NCI-H2171 (cell line): ENCODE results near the gene GMPR.
A peak's percentile ranks its signal among the peaks of the same experiment; 100 is the strongest.
"Not testable (repeated sequence)": the region's sequence is repeated elsewhere in the genome, so short reads cannot be mapped to it uniquely, and the experiment has no call there.

Experiments used
- DNase-seq: peaks from one replicate; lab custom pipeline; 2025; lab: John Stamatoyannopoulos, UW

The GMPR gene

DNA sequence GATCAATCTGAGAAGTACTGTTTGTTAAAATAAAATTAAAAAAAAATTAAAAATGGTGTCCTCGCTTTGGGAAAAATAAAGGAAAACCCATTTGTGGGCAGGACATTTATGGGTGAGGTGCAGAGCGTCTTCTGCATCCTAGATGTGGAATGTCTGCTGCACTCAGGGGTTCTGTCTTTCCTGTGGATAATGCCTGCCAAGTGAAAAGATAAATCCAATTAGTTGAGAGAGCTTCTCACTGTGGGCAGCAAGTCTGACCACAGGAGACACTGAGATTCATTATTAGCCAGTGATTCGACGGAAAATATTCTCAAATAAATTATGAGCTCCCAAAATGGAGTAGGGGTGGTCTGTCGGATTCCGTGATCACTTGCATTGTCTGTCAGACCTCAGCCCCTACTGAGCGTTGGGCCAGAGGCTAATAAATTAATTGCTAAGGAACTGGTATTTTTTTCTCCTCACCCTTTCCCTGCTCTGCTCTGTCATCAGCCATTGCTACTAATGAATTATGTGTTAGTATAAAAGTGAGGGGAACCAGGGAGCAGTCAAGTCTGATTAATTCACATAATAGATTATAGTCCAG lies 10.0 kb downstream of the GMPR start:
- no peak for DNase-seq

DNA sequence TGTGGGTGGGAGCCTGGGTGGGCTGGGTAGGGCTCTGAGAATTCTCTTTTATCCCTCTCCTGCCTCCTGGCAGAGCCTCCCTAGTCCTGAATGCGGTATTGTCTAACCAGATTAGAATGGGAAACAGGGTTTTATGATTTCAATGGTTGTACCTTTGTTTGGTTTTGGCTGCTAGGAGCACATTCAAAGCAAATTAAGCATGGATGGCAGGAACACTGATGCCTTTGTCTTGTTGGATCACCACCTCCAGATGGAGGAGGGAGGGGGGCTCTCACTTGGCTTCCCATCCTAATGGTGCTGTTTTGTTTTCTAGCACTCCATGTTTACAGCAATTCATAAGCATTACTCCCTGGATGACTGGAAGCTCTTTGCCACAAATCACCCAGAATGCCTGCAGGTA lies 11.6 kb downstream of the GMPR start:
- peak; percentile 49 for DNase-seq

GRCh38 chr6:16251706-16252105 lies 13.3 kb downstream of the GMPR start:
- DNase-seq = no peak

DNA sequence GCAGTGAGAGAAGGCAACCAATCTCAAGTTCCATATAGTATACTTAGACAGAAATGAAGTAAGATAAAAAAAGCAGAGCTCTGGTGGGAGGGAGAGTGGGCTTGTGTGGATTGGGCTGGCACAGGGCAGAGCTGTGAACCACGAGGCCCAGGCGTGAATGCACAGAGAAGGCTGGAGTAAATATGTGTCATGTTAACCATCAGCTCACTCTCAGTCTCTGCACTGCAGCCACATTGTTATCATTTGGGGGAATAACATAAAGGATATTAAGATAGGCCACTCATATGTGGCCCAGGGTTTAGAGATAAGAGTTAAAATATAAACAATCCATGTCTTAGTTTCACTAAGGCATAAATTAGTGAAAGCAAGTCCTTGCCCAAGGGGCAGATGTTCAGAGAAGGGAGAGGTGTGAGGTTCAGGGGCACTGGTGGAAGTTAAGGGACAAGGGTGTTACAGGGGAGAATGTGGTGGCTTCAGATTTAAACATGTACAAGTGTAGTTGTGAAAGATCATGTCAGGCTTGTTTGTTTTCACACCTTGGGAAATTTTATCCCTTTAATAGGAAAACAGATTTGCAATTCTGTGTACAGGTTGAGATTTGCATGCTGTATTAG lies 14.4 kb downstream of the GMPR start:
- no peak for DNase-seq

GRCh38 chr6:16253399-16254144 lies 15.2 kb downstream of the GMPR start:
- no peak for DNase-seq

- no peak for DNase-seq
These were observed 16.1 kb downstream of the GMPR start for GRCh38 chr6:16254535-16254934.

GRCh38 chr6:16256781-16257180 lies 18.4 kb downstream of the GMPR start:
- no peak for DNase-seq

DNA sequence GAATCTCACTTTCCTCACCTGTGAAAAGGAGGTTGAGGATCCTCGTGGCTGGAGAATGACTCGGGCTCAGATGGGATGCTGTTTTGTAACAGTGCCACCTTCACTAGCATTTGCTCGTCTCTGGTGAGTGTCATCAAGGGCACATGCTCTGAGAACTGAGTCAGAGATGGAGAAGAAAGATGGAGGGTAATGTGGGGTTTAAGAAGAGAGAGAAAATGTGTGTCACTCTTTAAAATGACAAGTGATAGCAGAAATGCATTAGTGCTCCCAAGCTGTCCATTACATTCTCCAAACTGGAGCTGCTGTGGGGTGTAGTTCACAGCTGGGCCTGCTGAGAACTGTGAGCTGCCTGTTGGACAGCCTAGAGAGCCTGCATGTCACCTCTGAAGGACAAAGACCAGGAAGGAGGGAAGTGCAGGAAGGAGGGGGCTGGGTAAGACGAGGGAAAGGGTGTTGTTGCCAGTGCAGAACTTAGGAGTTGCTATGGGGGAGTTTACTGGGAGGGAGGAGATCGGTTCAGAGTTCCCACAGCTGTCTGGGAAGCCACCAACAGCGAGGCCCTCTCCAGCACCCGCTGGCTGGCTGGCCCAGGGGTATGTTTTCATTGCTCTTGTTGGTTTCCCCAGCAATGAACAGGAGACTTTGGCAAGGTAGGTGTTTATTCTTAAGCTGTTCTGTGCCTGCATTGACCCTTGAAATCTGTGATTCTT lies 19.8 kb downstream of the GMPR start:
- no peak for DNase-seq

- DNase-seq = no peak
These were observed 20.3 kb downstream of the GMPR start for GRCh38 chr6:16258709-16259075.

- not testable (repeated sequence) for DNase-seq
These were observed 21.2 kb downstream of the GMPR start for GRCh38 chr6:16259604-16260003.

GRCh38 chr6:16260602-16261001 lies 22.2 kb downstream of the GMPR start:
- not testable (repeated sequence) for DNase-seq

DNA sequence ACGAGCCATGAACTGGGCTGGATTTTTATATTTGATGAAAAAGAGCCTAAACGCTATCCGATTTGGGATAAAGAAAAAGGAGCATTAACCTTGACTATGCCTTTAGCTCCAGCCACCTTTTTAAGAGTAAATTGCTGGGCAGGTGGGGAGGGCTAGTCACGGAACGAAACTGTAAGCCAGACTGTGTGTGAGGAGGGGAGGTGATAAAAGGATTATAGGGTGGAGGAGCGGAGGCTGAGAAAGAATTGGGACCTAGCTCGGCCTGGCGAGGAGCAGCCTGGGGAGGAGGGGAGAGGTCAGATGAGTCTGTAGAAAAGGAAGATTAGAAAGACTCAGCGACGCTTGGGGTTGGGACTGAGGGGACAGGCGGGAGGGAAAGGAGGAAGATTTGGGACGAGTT lies 24.4 kb downstream of the GMPR start:
- DNase-seq = not testable (repeated sequence)

- DNase-seq = not testable (repeated sequence)
These were observed 25.2 kb downstream of the GMPR start for GRCh38 chr6:16263464-16264099.

- no peak for DNase-seq
These were observed 26.4 kb downstream of the GMPR start for GRCh38 chr6:16264785-16265184.

GRCh38 chr6:16265351-16266341 lies 27.3 kb downstream of the GMPR start:
- DNase-seq = no peak

GRCh38 chr6:16267428-16268263 lies 29.3 kb downstream of the GMPR start:
- no peak for DNase-seq

- DNase-seq = not testable (repeated sequence)
These were observed 31.2 kb downstream of the GMPR start for GRCh38 chr6:16269442-16270070.

DNA sequence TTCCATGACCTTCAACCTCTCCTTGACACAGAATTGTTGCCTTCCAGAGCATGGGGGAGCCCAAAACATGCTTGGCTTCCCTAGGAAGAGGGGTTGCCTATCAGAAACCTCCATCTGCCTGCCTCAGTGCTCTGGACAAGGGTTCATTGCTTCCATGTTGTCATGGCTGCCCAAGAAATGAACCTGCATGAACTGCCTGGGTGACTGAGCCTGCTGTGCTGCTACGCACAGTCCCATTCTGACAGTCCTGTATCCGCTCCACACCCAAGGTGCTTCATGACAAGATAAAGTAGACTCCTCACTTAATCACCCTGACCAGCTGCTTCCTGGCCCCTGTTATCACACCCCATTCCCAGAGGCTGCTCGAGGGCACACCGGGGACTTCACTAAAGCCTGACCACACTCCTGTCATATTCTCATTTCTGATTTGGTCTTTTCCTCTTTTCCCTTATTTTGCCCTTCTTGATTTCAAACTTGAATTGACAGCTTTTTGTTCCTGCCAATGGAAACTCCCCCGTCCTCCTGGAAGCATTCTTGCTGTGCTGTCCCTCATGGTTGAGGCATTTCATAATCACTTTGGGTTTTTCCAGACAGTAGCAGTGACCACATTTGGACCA lies 31.9 kb downstream of the GMPR start:
- no peak for DNase-seq

GRCh38 chr6:16271428-16271827 lies 33.0 kb downstream of the GMPR start:
- no peak for DNase-seq
